Testis (tissue), 3 donors: Measurements from ENCODE around the gene THRB. TPM values are rescaled to one million over a fixed set of nuclear protein-coding genes. Genes with fewer than 3 reads are reported as not detected.

Experiments used
- DNase-seq: peaks from one replicate; pipeline ENCODE4 v3.0.0-alpha.2; 2019
- H3K27ac ChIP-seq, 2 donors: fragments of 200-600 bp; sonication (generic); one replicate each; pipeline ENCODE4 v1.5.1; 2019
- H3K27me3 ChIP-seq: fragments of 200-600 bp; sonication (generic); one replicate; pipeline ENCODE4 v1.5.1; 2019
- H3K36me3 ChIP-seq: fragments of 200-600 bp; sonication (generic); one replicate; pipeline ENCODE4 v1.5.1; 2017; ENCODE audit warnings: low read depth; ENCODE audit errors: missing control alignments
- H3K4me1 ChIP-seq: fragments of 200-600 bp; sonication (generic); one replicate; pipeline ENCODE4 v1.5.1; 2019
- H3K4me3 ChIP-seq, 2 donors: fragments of 200-600 bp; sonication (generic); one replicate each; pipeline ENCODE4 v1.5.1; 2017 to 2019
- H3K9me3 ChIP-seq: fragments of 200-600 bp; sonication (generic); one replicate; pipeline ENCODE4 v1.5.1; 2017
- POLR2A ChIP-seq: fragments of 450-650 bp; IDR thresholded peaks from one replicate; pipeline ENCODE4 v1.6.1; 2017; ENCODE audit warnings: antibody characterized with exemption, mild to moderate bottlenecking, moderate library complexity
- WGBS, 2 donors: methylation state at CpG; one replicate each; pipeline ENCODE4 v1.1.5; 2018; 5-methylcytosine and 5-hydroxymethylcytosine counted together
- intact Hi-C: fragments of 100-400 bp; cut with DNase I; formaldehyde crosslinking; loops from one replicate; pipeline ENCODE4 v1.15.1; 2023; ENCODE audit warnings: low total_unique reads
- polyA plus RNA-seq: library from polyadenylated mRNA; stranded (reverse); fragments of 350-450 nt; fragmentation: Illumina TruSeq; extraction: RNeasy Lipid Tissue Mini Kit (QIAGEN cat#74804); gene quantifications from one replicate; pipeline ENCODE4 v1.2.3, GENCODE V29; 2014; ENCODE audit warnings: low read depth, low replicate concordance; ENCODE audit not compliant: insufficient read depth
- total RNA-seq, 2 donors: library from RNA; depleted of rRNA; stranded (reverse); fragments of >200 nt; gene quantifications; one replicate each; pipeline ENCODE4 v1.2.3, GENCODE V29; 2016
- TF ChIP-seq, protein P1 (sequence below), 3 experiments: fragments of 450-650 bp in 2 of 3; fragments of 200-600 bp in 1 of 3; sonication (generic) in 1 of 3; IDR thresholded peaks; one replicate each; pipeline ENCODE4 v1.5.1; 2016 to 2019; ENCODE audit warnings: antibody characterized with exemption in 3 of 3, mild to moderate bottlenecking in 2 of 3, moderate library complexity in 1 of 3

The THRB gene
- total and polyA plus RNA-seq, 3 donors from 2014 or later: 1.3 to 2.0 (median 1.4) TPM

DNA sequence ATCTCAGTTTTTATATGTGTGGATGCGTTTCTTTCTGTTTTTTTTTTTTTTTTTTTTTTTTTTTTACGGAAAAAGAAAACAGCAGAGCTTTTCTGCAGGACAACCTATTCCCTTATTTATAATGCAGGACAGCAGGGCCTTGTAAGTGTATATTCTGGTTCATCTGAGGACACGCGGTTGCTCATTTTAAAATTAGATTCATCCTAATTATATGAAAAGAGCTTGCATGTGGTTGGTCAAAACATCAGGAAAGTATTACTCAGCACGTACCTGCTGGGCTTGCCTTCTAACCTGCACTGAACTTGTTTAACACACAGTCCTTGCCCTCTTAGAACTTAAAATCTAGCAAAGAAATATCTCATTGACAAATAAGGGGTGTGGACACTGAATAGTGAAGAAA lies 13.5 kb downstream of the THRB start:
- H3K4me1 ChIP-seq: no peaks in the 10 kb centered on the region
- H3K27ac ChIP-seq: no peak overlapping the region
- TF ChIP-seq, protein P1, sequence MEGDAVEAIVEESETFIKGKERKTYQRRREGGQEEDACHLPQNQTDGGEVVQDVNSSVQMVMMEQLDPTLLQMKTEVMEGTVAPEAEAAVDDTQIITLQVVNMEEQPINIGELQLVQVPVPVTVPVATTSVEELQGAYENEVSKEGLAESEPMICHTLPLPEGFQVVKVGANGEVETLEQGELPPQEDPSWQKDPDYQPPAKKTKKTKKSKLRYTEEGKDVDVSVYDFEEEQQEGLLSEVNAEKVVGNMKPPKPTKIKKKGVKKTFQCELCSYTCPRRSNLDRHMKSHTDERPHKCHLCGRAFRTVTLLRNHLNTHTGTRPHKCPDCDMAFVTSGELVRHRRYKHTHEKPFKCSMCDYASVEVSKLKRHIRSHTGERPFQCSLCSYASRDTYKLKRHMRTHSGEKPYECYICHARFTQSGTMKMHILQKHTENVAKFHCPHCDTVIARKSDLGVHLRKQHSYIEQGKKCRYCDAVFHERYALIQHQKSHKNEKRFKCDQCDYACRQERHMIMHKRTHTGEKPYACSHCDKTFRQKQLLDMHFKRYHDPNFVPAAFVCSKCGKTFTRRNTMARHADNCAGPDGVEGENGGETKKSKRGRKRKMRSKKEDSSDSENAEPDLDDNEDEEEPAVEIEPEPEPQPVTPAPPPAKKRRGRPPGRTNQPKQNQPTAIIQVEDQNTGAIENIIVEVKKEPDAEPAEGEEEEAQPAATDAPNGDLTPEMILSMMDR (IDR thresholded peaks at IDR 0.05): no peak
- TF ChIP-seq POLR2A: no peak
- H3K9me3 ChIP-seq: no peaks in the 10 kb centered on the region
- H3K27me3 ChIP-seq: no peaks in the 10 kb centered on the region
- DNase-seq: no peak
- H3K4me3 ChIP-seq: no peak overlapping the region
- intact Hi-C loops: no loop called here
- no peaks in the 10 kb centered on the region for H3K36me3 ChIP-seq
- WGBS, 2 donors: 93 to 94% methylated on average over 5 of the region's 5 CpGs

DNA sequence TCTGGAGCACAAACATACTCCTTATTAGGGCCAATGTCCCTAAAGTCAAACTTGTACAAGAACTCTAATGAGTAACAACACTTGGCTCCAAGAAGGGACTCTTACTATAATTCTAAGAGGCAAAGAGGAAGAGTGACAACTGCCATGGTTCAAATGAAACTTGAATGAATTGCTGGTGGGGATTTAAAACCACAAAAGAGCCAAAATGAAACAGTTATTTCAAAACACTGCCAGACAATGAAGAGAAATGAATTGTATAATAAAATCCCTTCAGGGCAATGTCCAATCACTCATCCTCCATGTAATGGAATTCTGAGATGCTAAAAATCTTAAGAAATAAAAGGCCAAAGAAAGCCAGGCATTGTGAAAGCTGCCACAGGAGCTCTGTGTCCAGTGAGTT lies 14.2 kb downstream of the THRB start:
- no peaks in the 10 kb centered on the region for H3K36me3 ChIP-seq
- intact Hi-C loops: no loop called here
- no peak overlapping the region for H3K4me3 ChIP-seq
- no peak overlapping the region for H3K27ac ChIP-seq
- no peaks in the 10 kb centered on the region for H3K4me1 ChIP-seq
- H3K9me3 ChIP-seq: no peaks in the 10 kb centered on the region
- DNase-seq: no peak
- H3K27me3 ChIP-seq: no peaks in the 10 kb centered on the region
- TF ChIP-seq, protein P1 (IDR thresholded peaks at IDR 0.05): no peak
- TF ChIP-seq POLR2A: no peak

DNA sequence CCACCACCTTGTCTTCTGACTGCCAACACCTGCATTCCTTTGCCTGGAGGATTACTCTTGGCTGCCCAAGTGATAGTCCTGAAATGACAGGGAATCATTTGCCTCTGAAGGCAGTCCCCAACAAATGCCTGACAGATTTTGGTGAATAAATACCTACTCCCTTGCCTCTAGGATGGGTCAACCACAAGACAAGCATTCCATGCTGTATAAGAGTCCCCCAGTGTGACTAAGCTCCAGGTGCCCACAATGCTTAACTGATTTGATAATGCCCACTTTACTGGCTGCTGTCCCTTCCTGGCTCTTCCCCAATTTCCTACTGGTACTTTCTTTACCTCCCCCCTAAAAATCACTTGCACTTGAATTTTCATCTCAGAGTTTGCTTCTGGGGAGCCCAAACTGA lies 14.8 kb downstream of the THRB start:
- Histone ChIP-seq H3K9me3 (no peaks in the 10 kb centered on the region), H3K36me3 (no peaks in the 10 kb centered on the region), H3K4me1 (no peaks in the 10 kb centered on the region), H3K4me3 (no peak overlapping the region), H3K27ac (no peak overlapping the region), H3K27me3 (no peaks in the 10 kb centered on the region)
- intact Hi-C loops: no loop called here
- no peak for DNase-seq
- no peak for TF ChIP-seq POLR2A
- TF ChIP-seq, protein P1 (IDR thresholded peaks at IDR 0.05): no peak

DNA sequence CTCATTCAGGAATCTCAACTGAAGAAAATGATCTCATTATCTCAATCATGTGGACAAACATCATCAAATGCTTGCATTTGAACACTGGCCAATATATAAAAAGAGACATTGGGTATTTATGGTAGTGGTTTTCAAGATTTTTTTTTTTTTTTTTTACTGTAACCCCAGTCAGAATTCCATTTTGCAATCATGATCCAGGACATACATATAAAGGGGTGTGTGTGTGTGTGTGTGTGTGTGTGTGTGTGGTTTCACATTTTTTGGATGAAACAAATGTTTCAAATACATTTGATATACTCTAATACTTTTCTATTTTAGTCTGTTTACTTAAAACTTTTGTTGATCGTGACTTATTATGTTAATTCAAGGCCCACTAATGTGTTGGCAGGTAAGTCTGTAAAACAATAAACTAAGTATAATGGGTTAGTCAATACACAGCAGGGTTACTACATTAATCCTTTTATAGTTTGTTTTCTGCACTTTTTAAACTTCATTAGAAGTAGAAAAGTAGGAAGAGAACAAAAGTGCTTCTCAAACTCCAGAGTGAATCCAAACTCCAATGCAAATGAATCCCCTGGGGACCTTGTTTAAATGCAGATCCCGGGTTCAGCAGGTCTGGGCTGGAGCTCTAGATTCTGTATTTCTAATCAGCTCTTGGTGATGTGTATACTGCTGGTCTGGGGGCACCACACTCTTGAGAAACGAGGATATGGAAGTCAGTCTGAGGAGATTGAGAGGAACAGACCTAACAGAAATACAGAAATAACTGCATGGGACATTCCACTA lies 17.6 kb downstream of the THRB start:
- WGBS, 2 donors: 43 to 54% methylated on average over 3 of the region's 3 CpGs
- DNase-seq: no peak
- TF ChIP-seq, protein P1 (IDR thresholded peaks at IDR 0.05): no peak
- TF ChIP-seq POLR2A: no peak
- Histone ChIP-seq H3K27ac (no peak overlapping the region), H3K4me3 (no peak overlapping the region), H3K27me3 (no peaks in the 10 kb centered on the region), H3K36me3 (no peaks in the 10 kb centered on the region), H3K9me3 (no peaks in the 10 kb centered on the region), H3K4me1 (no peaks in the 10 kb centered on the region)
- intact Hi-C loops: no loop called here

DNA sequence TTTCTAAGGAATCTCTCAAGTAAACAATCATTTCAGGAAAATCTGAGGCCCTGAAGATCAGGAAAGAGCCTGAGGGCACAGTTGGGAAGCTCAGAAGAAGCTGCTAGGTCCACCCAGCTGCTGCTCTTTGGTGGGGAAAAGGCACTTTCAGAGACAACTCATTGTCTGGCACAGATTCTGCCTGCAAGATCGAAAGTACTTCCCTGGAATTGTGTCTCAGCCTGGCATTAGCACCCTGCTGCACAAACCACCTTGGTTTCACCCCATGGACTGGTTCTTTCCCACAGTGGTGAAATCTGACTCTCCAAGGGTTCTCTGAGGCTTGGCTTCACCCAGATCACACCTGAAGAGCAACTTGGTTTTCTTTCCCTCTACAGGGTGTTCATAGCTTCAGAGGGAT lies 18.7 kb downstream of the THRB start:
- intact Hi-C loops: no loop called here
- no peak for DNase-seq
- no peaks in the 10 kb centered on the region for H3K4me1 ChIP-seq
- H3K36me3 ChIP-seq: no peaks in the 10 kb centered on the region
- no peak for TF ChIP-seq POLR2A
- TF ChIP-seq, protein P1 (IDR thresholded peaks at IDR 0.05): no peak
- 56 to 64% methylated on average over 1 of the region's 1 CpG for WGBS, 2 donors
- no peak overlapping the region for H3K4me3 ChIP-seq
- H3K27me3 ChIP-seq: no peaks in the 10 kb centered on the region
- H3K9me3 ChIP-seq: no peaks in the 10 kb centered on the region
- H3K27ac ChIP-seq: no peak overlapping the region
